ENCODE data around the gene PRKCE.
A peak's percentile ranks its signal among the peaks of the same experiment; 100 is the strongest.
"Not testable (repeated sequence)": the region's sequence is repeated elsewhere in the genome, so short reads cannot be mapped to it uniquely, and the experiment has no call there.

PRKCE gene

DNA sequence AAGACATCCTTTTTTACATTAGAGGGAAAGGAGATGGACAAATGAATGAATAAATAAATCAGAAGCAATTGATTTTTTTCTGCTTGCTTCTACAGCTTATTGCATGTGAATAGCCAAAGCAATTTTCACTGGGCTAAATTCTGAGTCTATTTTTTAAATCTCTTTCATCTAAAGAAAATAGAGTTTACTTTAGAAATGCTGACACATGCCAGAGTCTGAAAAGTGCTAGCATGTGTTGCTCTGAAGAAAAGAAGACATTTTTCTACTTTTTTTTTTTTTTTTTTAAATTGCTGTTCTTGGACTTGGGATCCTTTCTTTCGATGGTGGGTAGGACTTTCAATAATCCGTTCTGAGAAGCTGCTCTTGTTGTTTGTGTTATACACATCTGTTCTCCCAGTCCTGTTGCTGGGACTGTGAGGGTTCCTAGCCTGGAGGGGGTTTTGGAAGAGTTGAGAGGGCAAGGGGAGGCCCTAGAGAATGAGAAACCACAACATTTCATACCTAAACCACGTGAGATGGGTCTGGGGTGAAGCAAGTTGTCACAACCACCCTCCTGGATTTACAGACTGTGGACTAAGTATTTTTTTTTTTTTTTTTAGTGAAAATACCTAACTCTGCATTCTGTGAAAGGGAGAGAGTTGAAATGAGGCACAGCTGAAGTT is 193.5 kb downstream of the PRKCE start:
- DNase-seq = no peak

DNA sequence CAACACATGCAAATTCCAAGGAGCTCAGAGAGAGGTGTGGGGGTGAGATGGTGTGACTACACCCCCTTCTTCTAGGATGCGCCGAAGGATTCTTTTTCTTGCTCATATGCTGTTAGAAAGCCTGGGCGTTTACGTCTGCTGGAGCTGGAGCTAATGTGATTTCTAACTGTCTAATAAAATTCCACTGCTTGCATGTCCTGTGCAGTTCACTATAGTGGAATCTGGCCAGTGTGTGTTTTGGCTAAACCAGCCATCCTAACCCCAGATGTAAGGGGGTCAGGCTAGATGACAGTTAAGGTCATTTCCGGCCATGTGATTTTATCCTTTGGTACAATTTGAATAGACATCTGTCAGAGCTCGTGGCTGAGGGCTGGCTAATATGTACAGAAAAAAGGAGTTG is 194.1 kb downstream of the PRKCE start:
- DNase-seq = no peak

DNA sequence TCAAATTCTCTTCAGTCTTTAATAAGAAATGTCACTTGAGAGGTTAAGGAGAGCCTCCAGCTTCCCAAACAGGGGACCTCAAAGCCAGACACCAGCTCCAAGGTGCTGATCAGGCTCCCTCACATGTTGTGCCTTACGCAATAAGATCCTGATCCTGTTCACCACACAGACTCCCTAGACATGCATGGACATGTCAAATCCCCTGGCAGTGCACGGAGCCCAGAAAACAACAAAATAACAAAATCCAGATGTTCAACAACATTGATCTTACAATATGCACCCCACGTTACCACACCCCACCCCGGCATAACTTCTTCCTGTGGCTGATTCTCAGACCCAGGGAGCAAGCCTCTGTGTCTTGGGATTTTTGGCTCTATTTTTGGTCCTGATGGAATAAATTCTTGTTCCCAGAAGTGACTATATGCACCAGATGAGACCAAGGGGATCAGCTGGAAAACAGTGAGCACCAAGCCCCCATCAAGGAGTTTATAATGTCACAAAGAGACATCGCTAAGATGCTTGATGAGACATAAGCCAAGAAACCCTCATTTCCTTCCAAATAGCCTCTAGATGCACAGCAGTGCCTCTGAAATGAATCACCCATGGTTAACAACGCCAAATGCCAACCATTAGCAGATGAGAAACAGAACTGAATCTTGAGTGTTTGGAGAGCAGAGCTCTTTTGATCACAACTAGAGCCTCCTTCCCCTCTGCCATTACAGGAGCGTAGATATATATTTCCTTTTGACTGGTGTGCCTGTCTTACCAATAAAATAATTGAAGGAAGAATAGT is 198.2 kb downstream of the PRKCE start:
- DNase-seq = no peak

DNA sequence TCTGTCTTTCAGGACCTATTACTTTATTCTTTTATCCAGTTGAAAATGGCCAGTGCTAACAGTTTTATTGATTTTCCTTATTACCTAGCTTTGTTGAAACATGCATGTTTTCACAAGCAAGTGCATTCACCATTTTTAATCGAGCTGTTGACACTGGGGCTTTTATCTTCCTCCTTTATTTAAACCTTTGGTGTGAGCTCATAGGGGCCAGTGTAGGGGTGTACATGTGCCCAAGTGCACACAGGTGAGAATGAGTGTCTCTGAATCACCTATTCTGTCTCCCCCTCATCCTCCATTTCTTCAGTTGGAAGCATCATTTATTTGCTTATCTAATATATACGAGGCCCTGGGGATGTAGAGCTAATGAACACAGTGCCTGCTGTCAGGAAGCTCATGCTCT is 199.1 kb downstream of the PRKCE start:
- no peak for DNase-seq

DNA sequence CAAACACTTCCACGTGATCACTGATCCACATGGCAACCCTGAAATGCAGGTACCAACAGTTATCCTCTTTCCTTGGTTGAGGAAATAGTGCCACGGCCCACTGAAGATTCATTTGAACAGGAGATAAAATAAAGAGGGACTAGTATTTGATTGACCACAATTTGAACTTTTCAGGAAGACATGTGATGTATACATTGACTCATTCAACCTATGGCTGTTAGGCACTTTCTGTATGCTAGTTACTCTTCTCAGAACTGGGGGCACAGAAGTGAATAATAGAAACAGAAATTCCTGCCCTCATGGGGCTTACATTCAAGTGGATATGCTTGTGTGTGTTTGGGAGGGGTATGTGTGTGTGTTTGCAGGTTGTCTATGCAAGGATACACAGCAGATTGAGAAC is 199.6 kb downstream of the PRKCE start:
- no peak for DNase-seq

DNA sequence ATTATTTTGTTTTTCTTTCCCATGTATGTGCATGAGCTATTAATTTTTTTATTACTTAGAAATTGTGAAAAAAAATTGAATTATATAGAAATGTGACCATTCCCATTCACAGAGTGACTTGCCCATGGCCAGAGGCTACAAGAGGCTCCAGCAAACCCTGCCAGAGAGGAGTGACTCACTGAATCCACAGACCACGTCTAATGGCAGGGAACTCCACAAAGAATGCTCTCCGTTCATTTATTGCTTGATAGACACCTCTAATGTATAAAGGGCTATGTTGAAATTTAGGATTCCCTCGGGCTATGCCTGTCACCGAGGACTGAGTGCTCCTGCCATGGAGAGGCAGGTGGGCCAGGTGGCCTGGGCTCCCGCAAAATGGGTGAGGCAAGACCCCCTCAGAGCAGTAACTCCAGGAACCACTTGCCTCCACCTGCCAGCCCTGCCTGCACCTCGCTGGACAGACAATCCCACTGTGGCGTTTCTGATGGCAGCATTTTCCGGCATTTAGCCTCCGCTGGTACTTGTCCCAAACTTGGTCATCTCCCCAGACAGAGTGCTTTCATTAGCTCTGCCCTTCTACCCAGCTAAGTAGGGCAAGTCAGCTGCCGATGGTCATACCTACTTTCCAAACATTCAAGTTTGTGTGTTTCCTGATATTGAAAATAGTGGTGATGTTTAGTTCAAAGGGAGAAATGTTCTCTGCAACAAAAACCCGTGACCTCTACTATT is 200.3 kb downstream of the PRKCE start:
- no peak for DNase-seq

DNA sequence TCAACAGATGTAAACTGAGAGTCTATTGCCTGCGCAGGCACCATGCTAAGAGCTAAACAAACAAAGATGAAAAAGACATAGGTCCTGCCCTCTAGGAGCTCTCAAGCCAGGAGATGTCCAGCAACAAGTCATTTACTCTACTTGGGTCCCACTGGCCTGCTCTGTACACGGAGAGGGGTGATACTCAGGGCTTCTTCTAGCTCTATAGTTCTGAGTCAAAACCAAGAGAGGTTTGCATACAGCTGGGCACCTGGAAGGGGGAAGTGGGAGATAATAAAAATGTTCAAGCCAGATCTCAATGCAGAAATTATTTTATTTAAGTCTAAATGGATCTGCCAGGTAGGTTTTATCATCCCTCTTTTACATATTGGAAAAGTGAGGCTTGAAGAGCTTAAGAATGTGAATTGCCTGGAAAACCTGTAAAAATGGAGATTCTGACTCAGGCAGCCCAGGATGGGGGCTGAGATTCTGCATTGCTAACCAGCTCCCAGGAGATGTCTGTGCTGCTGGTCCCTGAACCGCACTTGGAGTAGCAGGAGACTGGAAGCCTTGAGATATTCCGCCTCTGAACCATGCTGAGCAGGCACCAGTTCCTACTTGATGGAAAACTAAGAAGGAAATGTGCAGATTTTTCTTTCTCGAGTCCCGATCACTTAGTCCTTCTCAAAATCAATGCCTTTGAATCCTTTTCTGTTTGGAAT is 201.1 kb downstream of the PRKCE start:
- DNase-seq = no peak

DNA sequence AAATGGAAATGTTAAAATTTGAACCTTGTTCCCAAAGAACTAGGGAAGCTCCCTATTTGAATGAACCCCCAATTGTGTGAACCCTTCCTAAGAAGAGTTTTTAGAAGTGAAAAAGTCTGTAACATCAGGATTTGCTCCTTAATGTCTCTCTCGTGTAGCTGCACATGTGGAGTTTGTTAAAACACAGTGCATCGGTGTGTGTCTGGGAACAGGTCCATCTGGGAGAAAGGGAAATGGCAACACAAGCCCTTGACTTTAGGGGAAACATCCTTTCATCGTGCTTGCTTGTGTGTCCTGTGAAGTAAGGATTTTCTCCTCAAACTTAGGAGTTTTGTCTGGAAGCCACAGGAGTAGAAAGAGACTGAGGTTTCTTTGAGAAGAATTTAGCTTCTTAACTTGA is 203.9 kb downstream of the PRKCE start:
- DNase-seq = no peak

DNA sequence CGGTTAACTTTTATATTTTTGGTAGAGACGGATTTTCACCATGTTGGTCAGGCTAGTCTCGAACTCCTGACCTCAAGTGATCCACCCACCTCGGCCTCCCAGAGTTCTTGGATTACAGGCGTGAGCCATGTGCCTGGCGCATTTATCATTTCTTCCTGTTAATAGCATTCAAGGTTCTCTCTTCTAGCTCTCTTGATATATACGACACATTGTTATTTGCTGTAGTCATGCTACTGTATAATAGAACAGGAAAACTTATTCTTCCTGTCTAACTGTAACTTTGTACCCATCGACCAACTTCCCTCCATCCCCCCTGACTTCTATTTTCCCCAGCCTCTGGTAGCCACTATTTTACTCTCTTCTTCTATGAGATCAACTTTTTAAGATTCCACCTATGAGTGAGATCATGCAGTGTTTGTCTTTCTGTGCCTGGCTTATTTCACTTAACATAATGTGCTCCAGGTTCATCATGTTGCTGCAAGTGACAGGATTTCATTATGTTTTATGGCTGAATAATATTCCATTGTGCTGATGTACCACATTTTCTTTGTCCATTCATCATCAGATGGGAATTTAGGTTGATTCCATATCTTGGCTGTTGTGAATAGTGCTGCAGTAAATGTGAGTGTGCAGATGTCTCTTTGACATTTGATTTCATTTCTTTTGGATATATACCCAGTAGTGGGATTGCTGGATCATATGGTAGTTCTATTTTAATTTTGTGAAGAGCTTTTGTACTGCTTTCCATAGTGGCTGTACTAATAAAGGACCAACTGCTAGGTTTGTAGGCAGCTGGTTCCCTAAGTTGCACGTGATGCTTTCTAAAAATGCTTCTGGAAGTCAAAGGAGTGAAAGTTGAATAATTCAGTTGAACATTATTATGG is 205.2 kb downstream of the PRKCE start:
- no peak for DNase-seq

DNA sequence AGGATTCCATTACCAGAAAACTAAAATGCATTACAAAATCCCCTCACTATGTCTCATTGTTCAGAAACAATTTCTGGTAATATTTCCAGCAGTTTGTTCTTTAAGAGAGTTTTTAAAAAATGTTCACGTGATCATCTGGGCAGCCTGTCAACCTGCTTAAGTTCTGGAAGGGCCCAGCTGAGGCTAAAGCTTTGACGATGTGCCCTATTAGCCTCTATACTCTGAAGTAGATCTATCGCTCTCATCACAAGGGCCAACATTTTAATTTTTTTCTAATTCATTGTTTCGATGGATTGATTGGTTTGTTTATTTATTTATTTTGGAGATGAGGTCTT is 205.8 kb downstream of the PRKCE start:
- DNase-seq = no peak

DNA sequence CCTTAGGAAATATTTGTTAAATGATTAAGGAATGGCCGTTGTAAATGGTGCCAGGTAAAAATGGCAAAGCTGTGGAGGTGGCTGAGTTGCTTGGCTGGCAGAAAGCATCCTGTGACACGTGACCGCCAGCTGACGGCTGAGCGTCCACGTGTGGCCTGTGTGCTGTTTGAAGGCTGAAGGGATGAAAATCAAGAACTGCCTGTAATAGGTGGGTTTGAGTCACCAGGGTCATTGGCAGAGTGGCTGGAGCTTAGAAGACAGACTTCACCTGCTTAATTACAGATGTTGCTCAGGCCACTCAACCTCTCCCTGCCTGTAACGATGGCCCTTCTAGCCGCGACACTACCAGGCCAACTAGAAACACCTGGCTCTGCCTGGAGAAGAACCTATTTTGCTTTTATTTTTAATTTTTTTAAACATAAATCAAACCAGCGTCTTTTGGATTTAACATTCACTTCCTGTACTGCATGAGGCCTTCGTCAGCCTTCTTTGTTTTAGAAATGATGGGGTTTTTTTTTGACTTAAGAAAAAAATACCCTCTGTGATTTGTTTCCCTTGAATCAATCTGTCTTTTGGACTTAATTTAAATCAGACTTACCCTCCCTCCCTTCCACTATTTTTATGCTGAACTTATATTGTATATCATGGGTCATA is 206.5 kb downstream of the PRKCE start:
- DNase-seq = peak; percentile 31

DNA sequence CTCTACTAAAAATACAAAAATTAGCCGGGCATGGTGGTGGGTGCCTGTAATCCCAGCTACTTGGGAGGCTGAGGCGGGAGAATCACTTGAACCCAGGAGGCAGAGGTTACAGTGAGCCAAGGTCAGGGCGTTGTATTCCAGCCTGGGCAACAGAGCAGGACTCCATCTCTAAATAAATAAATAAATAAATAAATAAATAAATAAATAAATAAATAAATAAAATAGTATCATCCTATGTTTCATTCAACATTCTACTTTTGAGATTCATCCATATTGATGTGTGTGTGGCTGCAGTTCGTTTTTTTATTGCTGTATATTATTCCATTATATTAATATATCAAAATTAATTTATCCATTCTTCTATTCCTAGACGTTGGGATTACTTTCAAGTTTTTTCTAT is 207.4 kb downstream of the PRKCE start:
- not testable (repeated sequence) for DNase-seq

DNA sequence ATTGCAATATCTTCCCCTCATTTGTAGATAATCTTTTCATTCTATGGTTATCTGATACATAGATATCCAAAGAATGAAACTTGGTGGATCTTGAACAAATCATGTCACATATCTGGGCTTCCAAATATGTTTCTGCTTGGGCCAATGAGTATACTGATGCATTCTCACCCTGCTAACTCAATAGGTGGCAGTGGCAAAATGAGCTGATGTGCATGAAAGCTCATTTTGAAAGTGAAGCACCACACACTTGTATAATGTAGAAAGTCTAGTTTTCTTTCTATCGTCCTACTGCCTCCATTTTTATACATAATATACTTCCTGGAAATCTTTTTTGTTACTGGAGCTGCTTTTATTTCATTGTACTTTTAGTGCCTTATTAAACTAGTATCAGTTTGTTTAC is 208.2 kb downstream of the PRKCE start:
- DNase-seq = no peak

DNA sequence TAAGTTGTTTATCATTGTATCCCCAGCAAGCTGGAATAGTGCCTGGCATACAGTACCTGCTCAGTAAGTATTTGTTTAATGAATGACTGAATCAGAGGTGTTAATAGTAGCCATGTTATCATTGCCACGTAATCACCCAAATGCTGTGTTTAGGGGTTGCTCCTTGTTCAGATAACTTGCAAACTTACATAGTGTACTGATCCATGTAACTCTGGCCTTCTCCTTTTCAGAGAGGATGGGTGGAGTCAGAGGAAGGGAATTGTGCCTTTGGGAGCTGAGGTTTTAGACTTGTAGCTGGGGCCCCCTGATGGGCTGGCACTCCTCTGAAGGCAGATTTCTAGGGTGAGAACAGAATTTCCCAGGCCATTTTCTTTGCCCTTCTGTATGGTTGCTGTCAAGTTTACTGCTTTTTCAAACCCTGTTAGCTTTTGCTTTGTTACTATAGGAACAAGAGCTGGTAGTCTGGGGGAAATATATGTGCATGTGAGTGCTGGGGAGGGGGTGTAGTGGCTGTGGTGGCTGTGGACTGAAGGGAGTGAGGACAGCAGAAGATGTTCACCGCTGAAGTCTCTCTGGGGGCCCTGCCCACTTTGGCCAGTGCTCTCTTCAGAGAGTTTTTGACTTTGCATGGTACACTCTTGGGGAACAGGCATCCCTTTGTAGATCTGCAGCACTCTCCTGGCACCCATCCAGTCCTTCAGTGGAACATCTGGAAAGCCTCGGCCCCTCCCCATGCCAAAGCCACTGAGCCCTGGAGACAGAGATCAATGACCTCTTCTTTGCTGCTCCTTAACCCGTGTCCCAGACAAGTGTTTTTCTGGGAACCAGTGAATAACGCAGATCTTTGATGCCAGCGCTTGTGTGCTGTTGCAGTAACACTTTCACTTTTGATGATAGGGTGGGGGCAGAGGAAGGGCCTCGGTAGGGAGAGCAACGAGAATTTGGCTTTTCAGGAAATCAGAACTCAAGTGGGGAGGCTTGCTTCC is 209.0 kb downstream of the PRKCE start:
- peak; percentile 42 for DNase-seq

DNA sequence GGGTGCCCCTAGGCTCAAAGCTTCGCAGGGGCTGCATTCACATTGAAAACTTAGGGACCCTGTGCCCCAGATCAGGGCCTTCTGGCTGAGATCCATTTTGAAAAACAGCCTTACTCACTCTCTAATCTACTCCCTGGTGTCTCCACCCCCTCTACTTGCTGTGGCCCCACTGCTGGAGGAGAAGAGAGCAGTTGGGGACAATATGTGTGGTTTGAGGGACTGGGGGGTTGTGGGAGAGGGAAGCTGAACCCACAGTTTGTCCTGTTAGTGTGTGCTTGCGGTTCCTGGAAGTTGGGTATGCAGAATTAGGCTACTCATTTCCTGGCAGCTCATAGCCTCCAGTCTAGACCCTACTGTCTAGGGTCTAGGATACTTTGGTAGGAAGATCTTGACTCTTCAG is 211.4 kb downstream of the PRKCE start:
- no peak for DNase-seq

DNA sequence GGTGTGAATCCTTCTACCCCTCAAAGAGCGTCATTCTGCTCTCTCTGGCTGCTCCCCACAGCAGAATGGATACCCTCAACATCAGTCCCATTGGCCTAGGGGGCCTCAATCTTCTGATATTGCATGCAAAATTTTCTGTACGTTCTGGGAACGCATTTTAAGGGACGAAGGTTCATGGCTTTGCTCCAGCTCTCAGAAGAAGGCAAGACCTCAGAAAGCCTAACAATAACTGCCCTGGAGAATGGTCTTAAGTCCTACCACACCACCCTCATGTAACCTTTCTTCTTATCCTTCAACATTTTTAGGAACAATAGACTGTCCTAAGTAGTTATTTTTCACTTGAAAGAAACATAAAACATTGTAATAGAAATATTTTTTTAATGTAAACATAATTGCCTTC is 212.6 kb downstream of the PRKCE start:
- DNase-seq = no peak

DNA sequence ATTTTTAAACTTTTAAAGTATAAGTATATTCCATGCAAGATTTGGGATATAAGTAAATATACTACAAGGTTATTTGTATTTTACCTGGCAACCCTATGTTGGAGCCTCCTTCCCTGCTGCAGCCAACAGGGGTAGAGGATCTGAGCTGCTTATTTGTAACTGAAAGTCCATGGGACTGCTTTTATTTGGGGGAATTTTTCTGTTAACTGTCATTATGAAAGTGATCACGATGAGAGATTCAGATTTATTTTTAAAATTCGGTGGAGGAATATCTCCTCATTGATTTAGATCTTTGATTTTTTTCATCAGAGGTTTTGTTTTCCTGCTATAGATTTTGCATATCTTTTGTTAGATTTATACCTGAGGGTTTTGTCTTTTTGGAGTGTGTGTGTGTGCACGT is 215.9 kb downstream of the PRKCE start:
- DNase-seq = no peak

DNA sequence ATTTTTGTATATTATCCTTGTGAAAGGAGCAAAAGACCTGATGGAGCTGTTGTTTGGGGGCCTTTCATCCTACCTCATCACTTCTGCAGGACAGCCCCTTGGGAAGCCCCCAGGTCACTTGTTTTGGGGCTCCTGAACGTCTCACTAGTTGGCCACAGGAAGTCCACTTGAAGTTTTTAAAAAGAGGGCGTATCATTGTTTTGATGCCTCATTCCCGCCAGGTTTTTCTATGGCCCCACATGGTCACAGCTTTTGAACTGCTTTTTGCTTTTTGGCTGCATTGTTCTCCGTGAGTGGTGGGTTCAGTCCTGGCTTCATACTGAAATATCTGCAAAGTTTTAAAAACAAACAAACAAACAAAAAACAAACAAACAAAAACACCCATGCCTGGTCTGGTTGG is 216.3 kb downstream of the PRKCE start:
- no peak for DNase-seq

DNA sequence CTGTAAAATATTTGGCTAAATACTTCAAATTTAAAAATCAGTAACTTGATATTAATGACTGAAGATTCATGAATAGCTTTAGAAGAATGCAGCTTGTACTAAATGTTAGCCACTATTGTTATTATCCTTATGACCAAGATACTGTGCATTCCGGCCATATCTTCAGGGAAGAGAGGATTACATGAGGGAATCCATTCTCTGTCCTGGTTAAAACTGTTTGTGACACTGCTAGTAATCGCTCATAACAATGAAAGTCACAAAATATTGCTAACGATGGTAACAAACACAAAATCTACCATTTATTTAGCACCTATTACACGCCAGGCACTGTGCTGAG is 217.7 kb downstream of the PRKCE start:
- DNase-seq = no peak

DNA sequence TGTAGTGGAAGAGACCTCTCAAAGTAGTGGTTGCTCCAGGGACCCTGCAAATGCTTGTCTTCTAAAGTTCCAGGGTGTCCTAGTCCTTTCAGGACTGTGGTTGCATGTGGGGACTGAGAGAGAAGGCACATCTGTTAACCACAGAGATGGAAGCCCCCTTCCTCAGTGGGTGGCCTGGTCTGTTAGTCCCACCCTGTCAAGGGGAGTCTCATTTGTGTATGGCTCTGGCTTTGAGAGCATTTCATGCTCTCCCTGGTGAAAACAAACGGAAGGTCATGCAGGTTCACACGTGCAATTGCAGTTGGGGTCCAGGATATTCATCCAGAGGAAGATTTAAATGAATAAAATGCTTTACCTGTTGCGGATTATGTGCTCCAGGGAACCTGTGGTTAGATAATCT is 219.6 kb downstream of the PRKCE start:
- no peak for DNase-seq

DNA sequence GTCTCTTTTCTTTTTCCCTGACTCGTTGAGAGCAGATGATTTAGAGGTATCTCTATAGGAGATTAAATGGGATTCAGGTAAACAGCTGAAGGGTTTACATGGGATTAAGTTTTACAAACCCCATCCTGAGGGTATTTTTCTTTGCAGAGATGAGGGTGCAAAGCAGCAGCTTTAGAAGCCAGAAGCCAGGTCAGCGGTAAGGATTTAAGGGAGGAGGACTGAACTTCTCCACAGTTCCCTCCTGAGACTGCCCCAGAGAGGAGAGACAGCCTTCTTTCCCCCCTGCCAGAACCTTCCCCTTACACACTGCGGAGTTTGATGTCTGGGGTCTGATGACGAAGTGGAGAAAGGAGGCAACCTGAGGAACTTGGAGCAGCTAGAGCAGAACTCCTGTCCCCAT is 220.1 kb downstream of the PRKCE start:
- no peak for DNase-seq

All from NCI-H2029 treated with DMSO at 0.1 percent for 48 hours (cell line).